GM21529 (cell line): Measurements from ENCODE around the gene MAD2L2.

Experiments used
- ATAC-seq: cut with Tn5 transposase; IDR thresholded peaks from one replicate; pipeline ENCODE4 v1.9.1; 2021; ENCODE audit not compliant: unreplicated experiment

The MAD2L2 gene

GRCh38 chr1:11684070-11684469 is 3.1 kb upstream of the MAD2L2 start:
- no peak for ATAC-seq

DNA sequence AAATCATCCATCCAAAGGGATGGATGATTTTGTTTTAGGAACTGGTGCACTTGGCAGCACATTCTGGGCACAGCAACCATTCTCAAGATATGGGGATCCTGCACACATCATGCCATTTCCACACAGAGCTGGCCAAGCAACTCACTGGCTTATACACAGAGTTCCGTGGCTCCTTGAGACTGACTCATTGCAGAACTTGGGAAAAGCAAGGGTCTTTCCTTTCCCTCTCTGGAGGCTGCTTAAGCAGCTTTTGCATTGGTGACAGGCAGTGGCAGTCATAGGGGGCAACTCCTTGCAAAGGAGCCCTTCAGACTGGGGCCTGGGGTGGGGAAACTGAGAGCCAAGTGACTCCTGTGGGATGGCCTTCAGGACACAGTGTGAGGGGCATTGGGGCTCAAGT is 1.9 kb upstream of the MAD2L2 start:
- ATAC-seq = no peak

- ATAC-seq = no peak
Measured at GRCh38 chr1:11682287-11682771, 1.4 kb upstream of the MAD2L2 start.

GRCh38 chr1:11680270-11681070 is 478 bp downstream of the MAD2L2 start:
- peak; percentile 16 for ATAC-seq

GRCh38 chr1:11678442-11678841 is 2.5 kb downstream of the MAD2L2 start:
- ATAC-seq = no peak

DNA sequence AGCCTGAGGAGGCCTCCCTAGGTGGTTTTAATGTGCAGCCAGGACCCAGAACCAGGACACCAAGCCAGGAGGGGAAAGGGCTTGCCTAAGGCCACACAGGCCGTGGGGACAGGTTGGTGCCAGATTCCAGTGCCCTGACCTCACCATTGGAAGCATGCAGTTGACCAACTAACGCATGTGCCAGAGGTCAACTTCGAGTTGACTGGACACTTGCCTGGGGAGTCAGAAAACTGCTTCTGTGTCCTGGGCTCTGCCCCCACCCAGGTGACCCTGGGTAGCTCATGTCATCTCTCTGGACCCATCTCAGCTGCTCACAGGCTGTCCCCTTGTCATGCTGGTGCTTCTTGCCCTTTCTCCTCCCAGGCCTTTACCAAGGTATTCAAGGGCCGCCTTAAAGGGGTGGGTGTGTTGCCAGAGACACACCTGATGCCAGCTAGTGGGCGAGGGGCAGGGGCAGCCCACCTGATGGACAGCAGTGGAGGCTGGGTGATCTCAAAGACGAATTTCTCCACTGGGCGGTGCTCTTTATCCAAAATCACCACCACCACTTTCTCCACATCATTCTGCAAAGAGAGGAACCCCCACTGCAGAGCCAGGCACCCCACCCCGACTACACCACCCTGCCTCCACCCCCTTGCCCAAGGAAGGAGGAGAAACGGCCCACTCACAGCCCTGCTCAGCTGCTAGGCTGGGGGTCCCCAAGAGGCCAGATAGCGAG is 4.4 kb downstream of the MAD2L2 start:
- ATAC-seq = no peak

DNA sequence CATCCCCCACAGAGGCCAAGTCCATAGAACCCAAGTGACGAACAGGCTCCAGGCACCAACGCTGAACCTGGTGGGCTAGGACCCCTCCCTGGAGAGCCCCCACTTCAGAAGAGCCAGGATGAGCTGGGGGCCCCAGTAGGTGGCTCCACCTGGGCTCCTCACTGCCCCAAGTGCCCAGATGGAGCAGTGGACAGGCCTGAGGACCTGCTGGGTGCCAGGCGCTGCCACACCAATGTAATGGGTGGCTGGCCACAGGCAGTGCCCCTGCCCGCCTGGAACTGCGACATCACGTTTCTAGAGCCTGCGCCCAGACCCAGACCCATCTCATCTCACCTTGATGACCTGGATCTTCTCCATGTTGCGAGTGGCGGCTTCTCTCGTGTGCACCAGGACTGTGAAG is 5.6 kb downstream of the MAD2L2 start:
- no peak for ATAC-seq

DNA sequence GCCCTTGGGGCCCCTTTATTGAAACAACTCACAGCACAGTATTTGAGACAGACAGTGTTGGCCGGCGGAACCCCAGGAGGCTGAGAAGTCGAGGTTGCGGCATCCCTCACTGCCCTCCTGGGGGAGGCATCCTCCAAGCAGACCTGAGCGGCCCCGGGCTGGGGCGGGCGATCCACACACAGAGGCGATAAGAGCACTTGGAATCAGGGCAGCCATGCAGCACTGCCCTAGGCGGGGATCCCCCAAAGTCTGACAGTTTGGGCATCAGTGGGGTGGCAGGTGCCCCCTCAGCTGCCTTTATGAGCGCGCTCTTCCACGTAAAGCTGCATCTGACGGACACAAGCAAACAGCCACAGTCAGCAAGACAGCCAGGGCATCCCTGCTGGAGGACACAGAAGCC is 6.5 kb downstream of the MAD2L2 start:
- no peak for ATAC-seq

GRCh38 chr1:11673089-11673769 is 7.7 kb downstream of the MAD2L2 start:
- no peak for ATAC-seq

- ATAC-seq = no peak
Measured at GRCh38 chr1:11671544-11672286, 9.2 kb downstream of the MAD2L2 start.

DNA sequence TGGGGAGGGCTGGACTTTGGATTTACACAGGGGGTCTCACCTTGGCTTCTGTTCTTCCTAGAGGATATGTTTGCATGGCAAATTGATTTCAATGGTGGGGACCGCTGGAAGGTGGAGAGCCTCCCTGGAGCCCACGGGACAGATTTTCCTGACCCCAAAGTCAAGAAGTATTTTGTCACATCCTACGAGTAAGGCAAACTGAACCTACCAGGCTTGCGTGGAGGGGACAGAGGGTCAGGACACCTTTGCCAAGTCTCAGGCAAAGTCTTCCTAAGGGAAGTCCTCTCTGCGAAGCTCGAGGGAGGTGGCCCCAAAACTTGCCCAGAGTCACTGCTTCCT is 9.8 kb downstream of the MAD2L2 start:
- no peak for ATAC-seq

DNA sequence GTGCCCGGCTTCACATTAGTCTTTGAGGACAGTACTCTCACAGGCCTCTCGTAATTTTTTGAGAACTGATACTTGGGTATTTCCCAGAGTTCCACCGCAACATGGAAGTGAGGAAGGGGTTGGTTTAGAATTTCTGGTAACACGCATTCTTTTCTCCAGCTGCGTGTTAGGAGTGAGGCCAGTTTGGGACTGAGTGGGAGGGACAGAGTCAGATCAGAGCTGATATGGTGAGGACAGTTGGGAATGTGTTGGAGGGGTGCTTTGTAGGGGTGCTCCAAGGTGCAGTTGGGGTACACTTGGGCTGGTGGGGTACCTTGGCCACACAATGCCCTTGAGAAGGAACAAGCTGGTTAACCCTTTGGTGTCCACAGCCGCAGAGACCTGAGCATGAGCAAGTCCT is 10.2 kb downstream of the MAD2L2 start:
- no peak for ATAC-seq

GRCh38 chr1:11668516-11668915 is 12.4 kb downstream of the MAD2L2 start:
- no peak for ATAC-seq

GRCh38 chr1:11664336-11665065 is 16.4 kb downstream of the MAD2L2 start:
- ATAC-seq = peak; percentile 53

DNA sequence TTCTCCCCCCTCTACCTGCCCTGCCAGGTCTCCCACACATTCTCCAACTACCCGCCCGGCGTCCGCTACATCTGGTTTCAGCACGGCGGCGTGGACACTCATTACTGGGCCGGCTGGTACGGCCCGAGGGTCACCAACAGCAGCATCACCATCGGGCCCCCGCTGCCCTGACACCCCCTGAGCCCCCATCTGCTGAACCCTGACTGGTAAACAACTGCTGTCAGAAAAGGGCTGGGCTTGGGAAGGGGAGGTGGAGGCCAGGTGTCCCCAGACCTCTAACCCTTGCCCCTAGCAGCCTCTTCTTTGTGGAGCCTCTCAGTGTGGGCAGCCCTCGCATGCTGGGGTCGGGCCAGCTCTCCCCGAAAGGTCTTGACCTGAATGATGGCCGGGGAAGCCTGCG is 19.8 kb downstream of the MAD2L2 start:
- no peak for ATAC-seq

DNA sequence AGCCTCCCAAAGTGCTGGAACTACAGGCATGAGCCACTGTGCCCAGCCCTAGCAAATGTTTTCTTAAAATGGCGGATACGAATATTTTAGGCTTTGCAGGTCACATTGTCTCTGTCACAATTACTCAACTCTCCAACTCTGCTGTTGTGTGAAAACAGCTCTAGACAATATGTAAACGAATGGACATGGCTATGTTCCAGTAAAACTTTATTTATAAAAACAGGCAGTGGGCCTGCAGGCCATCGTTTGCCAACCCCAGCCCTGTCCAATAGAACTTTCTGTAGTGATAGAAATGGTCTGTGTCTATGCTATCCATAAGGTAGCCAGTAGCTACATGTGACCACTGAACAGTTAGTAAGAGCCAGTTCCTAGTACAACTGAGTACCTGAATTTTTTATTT is 21.2 kb downstream of the MAD2L2 start:
- ATAC-seq = no peak

GRCh38 chr1:11658542-11658941 is 22.4 kb downstream of the MAD2L2 start:
- no peak for ATAC-seq

DNA sequence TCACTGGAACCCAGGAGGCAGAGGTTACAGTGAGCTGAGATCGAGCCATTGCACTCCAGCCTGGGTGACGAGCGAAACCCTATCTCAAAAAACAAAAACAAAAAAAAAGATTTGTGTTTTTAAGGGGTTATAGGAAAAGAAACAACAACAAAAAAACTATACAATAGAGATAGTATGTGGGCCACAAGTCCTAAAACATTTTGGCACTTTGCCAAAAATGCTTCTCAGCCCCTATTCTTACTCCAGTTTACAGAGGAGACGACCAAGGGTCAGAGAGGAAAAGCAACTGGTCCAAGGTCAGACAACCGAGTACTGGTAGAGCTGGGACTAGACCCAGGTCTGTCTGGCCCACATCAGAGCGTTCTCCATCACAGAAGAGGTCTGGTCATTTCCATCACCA is 23.3 kb downstream of the MAD2L2 start:
- ATAC-seq = no peak

- peak; percentile 33 for ATAC-seq
Measured at GRCh38 chr1:11654939-11655808, 25.8 kb downstream of the MAD2L2 start.
